SK-N-SH (cell line): Measurements from ENCODE around the gene TMEM50B. TPM values are rescaled to one million over a fixed set of nuclear protein-coding genes. Genes with fewer than 3 reads are reported as not detected.

Experiments used
- CTCF ChIA-PET: fragments of 300-600, 350-600 bp; formaldehyde crosslinking; extraction: SDS; loops from one replicate; lab custom pipeline; 2021; lab: Yijun Ruan, JAX
- POLR2A ChIA-PET: fragments of 350-600 bp; sonication (Branson Sonifier 250); formaldehyde crosslinking; extraction: SDS; loops from one replicate; lab custom pipeline; 2020; ENCODE audit warnings: antibody characterized with exemption, inconsistent platforms; lab: Yijun Ruan, JAX
- DNase-seq: peaks from one replicate; pipeline ENCODE4 v3.0.0; 2012
- H2AFZ ChIP-seq: fragments of 200-600 bp; sonication (generic); 2 replicates; pipeline ENCODE4 v1.8.1; 2016; ENCODE audit warnings: antibody characterized with exemption, mild to moderate bottlenecking, low read depth
- H3F3A ChIP-seq: fragments of 200-600 bp; sonication (generic); replicated peaks from 2 replicates; pipeline ENCODE3; 2016; ENCODE audit warnings: antibody characterized with exemption, mild to moderate bottlenecking; ENCODE audit not compliant: insufficient read depth
- H3K27ac ChIP-seq, 2 experiments: fragments of 200-500 bp in 1 of 2; fragments of 200-600 bp in 1 of 2; sonication (Bioruptor generic) in 1 of 2; sonication (generic), shearing (Covaris generic) in 1 of 2; 2 replicates each; pipeline versions ENCODE4 v1.5.1 to v1.6.1; 2014 to 2016; ENCODE audit warnings: low read depth in 2 of 2, inconsistent platforms in 1 of 2, low read length in 1 of 2, mild to moderate bottlenecking in 1 of 2, mixed read lengths in 1 of 2
- H3K27me3 ChIP-seq: fragments of 200-600 bp; sonication (generic), shearing (Covaris generic); 2 replicates; pipeline ENCODE4 v1.6.1; 2016; ENCODE audit warnings: mixed run types; ENCODE audit not compliant: insufficient read depth
- H3K36me3 ChIP-seq, 2 experiments: fragments of 200-500 bp in 1 of 2; fragments of 200-600 bp in 1 of 2; sonication (Bioruptor generic) in 1 of 2; sonication (generic) in 1 of 2; replicated peaks in 1 of 2; 2 replicates each; pipeline versions ENCODE3 to v1.5.1; 2014 to 2016; ENCODE audit warnings: low read length in 1 of 2, mild to moderate bottlenecking in 1 of 2; ENCODE audit not compliant: insufficient read depth in 2 of 2, control insufficient read depth in 1 of 2
- H3K4me1 ChIP-seq, 2 experiments: fragments of 200-500 bp in 1 of 2; fragments of 200-600 bp in 1 of 2; sonication (Bioruptor generic) in 1 of 2; sonication (generic), shearing (Covaris generic) in 1 of 2; 2 replicates each; pipeline versions ENCODE4 v1.5.1 to v1.6.1; 2014 to 2016; ENCODE audit warnings: low read depth in 1 of 2, low read length in 1 of 2, mixed run types in 1 of 2; ENCODE audit not compliant: insufficient read depth in 2 of 2, control insufficient read depth in 1 of 2
- H3K4me2 ChIP-seq: fragments of 200-600 bp; sonication (generic), shearing (Covaris generic); 2 replicates; pipeline ENCODE4 v1.6.1; 2017; ENCODE audit warnings: mixed run types
- H3K4me3 ChIP-seq, 2 experiments: fragments of 200-500 bp in 1 of 2; fragments of 200-600 bp in 1 of 2; sonication (Bioruptor generic) in 1 of 2; sonication (generic), shearing (Covaris generic) in 1 of 2; 2 replicates each; pipeline versions ENCODE4 v1.5.1 to v1.8.1; 2014 to 2016; ENCODE audit warnings: low read depth in 2 of 2, inconsistent platforms in 1 of 2, low read length in 1 of 2, mild to moderate bottlenecking in 1 of 2, mixed read lengths in 1 of 2, moderate library complexity in 1 of 2
- H3K79me2 ChIP-seq: fragments of 200-600 bp; sonication (generic); 2 replicates; pipeline ENCODE4 v1.8.1; 2017; ENCODE audit warnings: mild to moderate bottlenecking; ENCODE audit not compliant: insufficient read depth
- H3K9ac ChIP-seq: fragments of 200-600 bp; sonication (generic); 2 replicates; pipeline ENCODE4 v1.6.1; 2017; ENCODE audit warnings: mixed run types
- H3K9me2 ChIP-seq: fragments of 200-600 bp; sonication (generic); 2 replicates; pipeline ENCODE4 v1.6.1; 2017; ENCODE audit warnings: mixed run types
- H3K9me3 ChIP-seq: fragments of 200-600 bp; sonication (generic); 2 replicates; pipeline ENCODE4 v1.6.1; 2017; ENCODE audit warnings: mixed run types, mild to moderate bottlenecking, moderate library complexity
- H4K20me1 ChIP-seq: fragments of 200-600 bp; sonication (generic); 2 replicates; pipeline ENCODE4 v1.6.1; 2017; ENCODE audit warnings: mild to moderate bottlenecking, mixed run types; ENCODE audit not compliant: insufficient read depth
- FOSL2 ChIP-seq: IDR thresholded peaks from 2 replicates; pipeline ENCODE4 v1.4.0; 2012; ENCODE audit warnings: low read depth, mild to moderate bottlenecking, moderate library complexity, borderline replicate concordance
- FOXM1 ChIP-seq: IDR thresholded peaks from 2 replicates; pipeline ENCODE4 v1.4.0; 2012; ENCODE audit warnings: low read depth, mild to moderate bottlenecking
- MEF2A ChIP-seq: IDR thresholded peaks from 2 replicates; pipeline ENCODE4 v1.4.0; 2012; ENCODE audit warnings: low read depth, borderline replicate concordance
- NRF1 ChIP-seq: IDR thresholded peaks from 2 replicates; pipeline ENCODE4 v1.6.1; 2012; ENCODE audit warnings: low read depth, mild to moderate bottlenecking, low read length
- RAD21 ChIP-seq: IDR thresholded peaks from 2 replicates; pipeline ENCODE4 v1.6.1; 2012; ENCODE audit warnings: mild to moderate bottlenecking, low read length
- RXRA ChIP-seq: IDR thresholded peaks from 2 replicates; pipeline ENCODE4 v1.4.0; 2012; ENCODE audit warnings: low read depth, mild to moderate bottlenecking, borderline replicate concordance
- TCF12 ChIP-seq: IDR thresholded peaks from 2 replicates; pipeline ENCODE4 v1.4.0; 2012
- YY1 ChIP-seq: IDR thresholded peaks from 2 replicates; pipeline ENCODE4 v1.4.0; 2012; ENCODE audit warnings: low read depth, mild to moderate bottlenecking
- WGBS: methylation state at CpG from one replicate; pipeline ENCODE4 v1.1.6; 2017; ENCODE audit warnings: low lambda C conversion rate; 5-methylcytosine and 5-hydroxymethylcytosine counted together
- polyA plus RNA-seq, 3 experiments: library from polyadenylated mRNA; depleted of rRNA; stranded (reverse); fragments of >200 nt; gene quantifications; 2 replicates each; pipeline ENCODE4 v1.2.3, GENCODE V29; 2012
- TF ChIP-seq, protein P1 (sequence below): IDR thresholded peaks from 2 replicates; pipeline ENCODE4 v1.4.0; 2012; ENCODE audit warnings: low read depth, borderline replicate concordance
- TF ChIP-seq, protein P2 (sequence below): fragments of 150-350 bp; IDR thresholded peaks from 2 replicates; pipeline ENCODE4 v1.6.1; 2016; ENCODE audit warnings: mild to moderate bottlenecking, low read depth, low read length
- TF ChIP-seq, protein P3 (sequence below): IDR thresholded peaks from 2 replicates; pipeline ENCODE4; 2012
- TF ChIP-seq, protein P4 (sequence below): fragments of 150-350 bp; IDR thresholded peaks from 2 replicates; pipeline ENCODE4 v1.6.1; 2017; ENCODE audit warnings: antibody characterized with exemption, low read length, low read depth, borderline replicate concordance
- TF ChIP-seq, protein P5 (sequence below): IDR thresholded peaks from 2 replicates; pipeline ENCODE4 v1.6.1; 2012; ENCODE audit warnings: mild to moderate bottlenecking, low read depth, low read length, moderate library complexity
- TF ChIP-seq, protein P6 (sequence below): fragments of 200-600 bp; sonication (generic); IDR thresholded peaks from 2 replicates; pipeline ENCODE4 v1.6.1; 2017; ENCODE audit warnings: antibody characterized with exemption, mild to moderate bottlenecking, moderate library complexity
- TF ChIP-seq, protein P7 (sequence below): IDR thresholded peaks from 2 replicates; pipeline ENCODE4 v1.4.0; 2012; ENCODE audit warnings: low read depth

TMEM50B gene
- polyA plus RNA-seq, 1 of the 3 experiments (the other 2 are of a cell fraction), result 27.3 TPM

DNA sequence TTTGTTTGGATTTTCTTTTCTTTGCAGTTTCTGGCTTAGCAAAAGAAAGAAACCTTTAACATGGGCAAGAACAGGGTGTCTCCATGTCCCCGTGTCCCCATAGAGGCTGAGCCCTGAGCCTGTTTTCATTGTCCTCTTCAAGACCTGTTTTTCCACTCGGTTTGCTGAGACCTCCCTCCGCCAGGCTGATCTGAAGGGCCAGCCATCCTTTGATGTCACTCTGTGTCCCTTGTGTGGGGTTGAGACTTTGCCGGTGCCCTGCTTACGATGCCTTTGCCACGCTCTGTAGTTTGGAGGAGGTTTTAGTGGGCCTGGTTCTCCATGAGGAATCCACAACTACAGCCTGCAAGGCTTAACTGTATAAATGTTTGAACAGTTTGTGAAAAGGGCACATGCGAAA is 52.7 kb downstream of the TMEM50B start:
- peaks cover 43 to 76% of the 10 kb centered on the region in 2 experiments for H3K36me3 ChIP-seq
- no peaks in the 10 kb centered on the region for H3K9me2 ChIP-seq
- peaks cover 8% of the 10 kb centered on the region for H3F3A ChIP-seq
- no peak for TF ChIP-seq NRF1
- TF ChIP-seq, protein P1, sequence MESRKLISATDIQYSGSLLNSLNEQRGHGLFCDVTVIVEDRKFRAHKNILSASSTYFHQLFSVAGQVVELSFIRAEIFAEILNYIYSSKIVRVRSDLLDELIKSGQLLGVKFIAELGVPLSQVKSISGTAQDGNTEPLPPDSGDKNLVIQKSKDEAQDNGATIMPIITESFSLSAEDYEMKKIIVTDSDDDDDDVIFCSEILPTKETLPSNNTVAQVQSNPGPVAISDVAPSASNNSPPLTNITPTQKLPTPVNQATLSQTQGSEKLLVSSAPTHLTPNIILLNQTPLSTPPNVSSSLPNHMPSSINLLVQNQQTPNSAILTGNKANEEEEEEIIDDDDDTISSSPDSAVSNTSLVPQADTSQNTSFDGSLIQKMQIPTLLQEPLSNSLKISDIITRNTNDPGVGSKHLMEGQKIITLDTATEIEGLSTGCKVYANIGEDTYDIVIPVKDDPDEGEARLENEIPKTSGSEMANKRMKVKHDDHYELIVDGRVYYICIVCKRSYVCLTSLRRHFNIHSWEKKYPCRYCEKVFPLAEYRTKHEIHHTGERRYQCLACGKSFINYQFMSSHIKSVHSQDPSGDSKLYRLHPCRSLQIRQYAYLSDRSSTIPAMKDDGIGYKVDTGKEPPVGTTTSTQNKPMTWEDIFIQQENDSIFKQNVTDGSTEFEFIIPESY, result no peak
- no peak for TF ChIP-seq RAD21
- no peak for TF ChIP-seq RXRA
- TF ChIP-seq FOSL2, result no peak
- TF ChIP-seq, protein P2, sequence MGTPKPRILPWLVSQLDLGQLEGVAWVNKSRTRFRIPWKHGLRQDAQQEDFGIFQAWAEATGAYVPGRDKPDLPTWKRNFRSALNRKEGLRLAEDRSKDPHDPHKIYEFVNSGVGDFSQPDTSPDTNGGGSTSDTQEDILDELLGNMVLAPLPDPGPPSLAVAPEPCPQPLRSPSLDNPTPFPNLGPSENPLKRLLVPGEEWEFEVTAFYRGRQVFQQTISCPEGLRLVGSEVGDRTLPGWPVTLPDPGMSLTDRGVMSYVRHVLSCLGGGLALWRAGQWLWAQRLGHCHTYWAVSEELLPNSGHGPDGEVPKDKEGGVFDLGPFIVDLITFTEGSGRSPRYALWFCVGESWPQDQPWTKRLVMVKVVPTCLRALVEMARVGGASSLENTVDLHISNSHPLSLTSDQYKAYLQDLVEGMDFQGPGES, result no peak
- TF ChIP-seq, protein P3, sequence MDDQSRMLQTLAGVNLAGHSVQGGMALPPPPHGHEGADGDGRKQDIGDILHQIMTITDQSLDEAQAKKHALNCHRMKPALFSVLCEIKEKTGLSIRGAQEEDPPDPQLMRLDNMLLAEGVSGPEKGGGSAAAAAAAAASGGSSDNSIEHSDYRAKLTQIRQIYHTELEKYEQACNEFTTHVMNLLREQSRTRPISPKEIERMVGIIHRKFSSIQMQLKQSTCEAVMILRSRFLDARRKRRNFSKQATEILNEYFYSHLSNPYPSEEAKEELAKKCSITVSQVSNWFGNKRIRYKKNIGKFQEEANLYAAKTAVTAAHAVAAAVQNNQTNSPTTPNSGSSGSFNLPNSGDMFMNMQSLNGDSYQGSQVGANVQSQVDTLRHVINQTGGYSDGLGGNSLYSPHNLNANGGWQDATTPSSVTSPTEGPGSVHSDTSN, result no peak
- no peak for TF ChIP-seq MEF2A
- no peak for TF ChIP-seq TCF12
- TF ChIP-seq, protein P4, sequence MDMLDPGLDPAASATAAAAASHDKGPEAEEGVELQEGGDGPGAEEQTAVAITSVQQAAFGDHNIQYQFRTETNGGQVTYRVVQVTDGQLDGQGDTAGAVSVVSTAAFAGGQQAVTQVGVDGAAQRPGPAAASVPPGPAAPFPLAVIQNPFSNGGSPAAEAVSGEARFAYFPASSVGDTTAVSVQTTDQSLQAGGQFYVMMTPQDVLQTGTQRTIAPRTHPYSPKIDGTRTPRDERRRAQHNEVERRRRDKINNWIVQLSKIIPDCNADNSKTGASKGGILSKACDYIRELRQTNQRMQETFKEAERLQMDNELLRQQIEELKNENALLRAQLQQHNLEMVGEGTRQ, result no peak
- TF ChIP-seq, all 33 proteins: peak for 0
- Histone ChIP-seq H3K27me3 (no peaks in the 10 kb centered on the region), H3K4me1 (no peaks in the 10 kb centered on the region; a peak in 1 of 4 replicates), H3K79me2 (peaks cover 18% of the 10 kb centered on the region), H3K27ac (no peak overlapping the region), H3K9me3 (no peaks in the 10 kb centered on the region), H3K4me3 (no peak overlapping the region), H3K9ac (no peak overlapping the region), H3K4me2 (no peak overlapping the region), H2AFZ (no peak overlapping the region), H4K20me1 (no peaks in the 10 kb centered on the region; the same call in 1 of the 2 replicates)
- WGBS, result 96% methylated on average over 6 of the region's 7 CpGs
- DNase-seq, result no peak
- POLR2A ChIA-PET, result no interaction called here
- CTCF ChIA-PET, result interaction anchor here (0.9 to 1.2 kb wide), 3 partner anchors 18 to 433 kb away, joined by 3 to 4 read pairs (median 4); no protein-coding TSS in a partner anchor

DNA sequence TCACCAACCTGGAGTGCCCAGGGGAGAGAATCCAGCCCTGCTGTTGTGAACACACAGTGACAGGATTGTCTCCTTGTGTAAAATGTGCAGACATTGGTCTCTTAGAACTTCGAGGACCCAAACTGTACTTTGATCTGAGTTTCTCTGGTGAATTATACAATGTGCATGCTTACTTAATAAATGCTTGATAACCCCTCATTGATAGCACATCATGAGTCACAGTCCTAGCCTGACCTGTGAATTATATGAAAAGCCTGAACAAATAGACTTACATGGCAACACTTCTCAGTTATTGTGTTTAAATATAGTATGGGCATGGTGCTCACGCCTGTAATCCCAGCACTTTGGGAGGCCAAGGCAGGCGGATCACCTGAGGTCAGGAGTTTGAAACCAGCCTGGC is 53.9 kb downstream of the TMEM50B start:
- no peak overlapping the region for H3K4me2 ChIP-seq
- H3K79me2 ChIP-seq, result peaks cover 25% of the 10 kb centered on the region
- no peak overlapping the region for H3K4me3 ChIP-seq
- H3K9ac ChIP-seq, result no peak overlapping the region
- peaks cover 47 to 68% of the 10 kb centered on the region in 2 experiments for H3K36me3 ChIP-seq
- ChIA-PET CTCF (no interaction called here), POLR2A (no interaction called here)
- peaks cover 8% of the 10 kb centered on the region for H3F3A ChIP-seq
- peaks cover 2% of the 10 kb centered on the region for H4K20me1 ChIP-seq
- H3K27ac ChIP-seq, result no peak overlapping the region
- no peak for DNase-seq
- 97% methylated on average over 3 of the region's 3 CpGs for WGBS
- no peaks in the 10 kb centered on the region for H3K9me2 ChIP-seq
- no peaks in the 10 kb centered on the region for H3K9me3 ChIP-seq
- H2AFZ ChIP-seq, result no peak overlapping the region
- H3K27me3 ChIP-seq, result no peaks in the 10 kb centered on the region
- no peaks in the 10 kb centered on the region; a peak in 1 of 4 replicates for H3K4me1 ChIP-seq
- TF ChIP-seq RXRA, result no peak
- TF ChIP-seq, protein P5, sequence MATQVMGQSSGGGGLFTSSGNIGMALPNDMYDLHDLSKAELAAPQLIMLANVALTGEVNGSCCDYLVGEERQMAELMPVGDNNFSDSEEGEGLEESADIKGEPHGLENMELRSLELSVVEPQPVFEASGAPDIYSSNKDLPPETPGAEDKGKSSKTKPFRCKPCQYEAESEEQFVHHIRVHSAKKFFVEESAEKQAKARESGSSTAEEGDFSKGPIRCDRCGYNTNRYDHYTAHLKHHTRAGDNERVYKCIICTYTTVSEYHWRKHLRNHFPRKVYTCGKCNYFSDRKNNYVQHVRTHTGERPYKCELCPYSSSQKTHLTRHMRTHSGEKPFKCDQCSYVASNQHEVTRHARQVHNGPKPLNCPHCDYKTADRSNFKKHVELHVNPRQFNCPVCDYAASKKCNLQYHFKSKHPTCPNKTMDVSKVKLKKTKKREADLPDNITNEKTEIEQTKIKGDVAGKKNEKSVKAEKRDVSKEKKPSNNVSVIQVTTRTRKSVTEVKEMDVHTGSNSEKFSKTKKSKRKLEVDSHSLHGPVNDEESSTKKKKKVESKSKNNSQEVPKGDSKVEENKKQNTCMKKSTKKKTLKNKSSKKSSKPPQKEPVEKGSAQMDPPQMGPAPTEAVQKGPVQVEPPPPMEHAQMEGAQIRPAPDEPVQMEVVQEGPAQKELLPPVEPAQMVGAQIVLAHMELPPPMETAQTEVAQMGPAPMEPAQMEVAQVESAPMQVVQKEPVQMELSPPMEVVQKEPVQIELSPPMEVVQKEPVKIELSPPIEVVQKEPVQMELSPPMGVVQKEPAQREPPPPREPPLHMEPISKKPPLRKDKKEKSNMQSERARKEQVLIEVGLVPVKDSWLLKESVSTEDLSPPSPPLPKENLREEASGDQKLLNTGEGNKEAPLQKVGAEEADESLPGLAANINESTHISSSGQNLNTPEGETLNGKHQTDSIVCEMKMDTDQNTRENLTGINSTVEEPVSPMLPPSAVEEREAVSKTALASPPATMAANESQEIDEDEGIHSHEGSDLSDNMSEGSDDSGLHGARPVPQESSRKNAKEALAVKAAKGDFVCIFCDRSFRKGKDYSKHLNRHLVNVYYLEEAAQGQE, result no peak
- no peak for TF ChIP-seq YY1
- TF ChIP-seq MEF2A, result no peak
- no peak for TF ChIP-seq FOXM1
- TF ChIP-seq, protein P6, sequence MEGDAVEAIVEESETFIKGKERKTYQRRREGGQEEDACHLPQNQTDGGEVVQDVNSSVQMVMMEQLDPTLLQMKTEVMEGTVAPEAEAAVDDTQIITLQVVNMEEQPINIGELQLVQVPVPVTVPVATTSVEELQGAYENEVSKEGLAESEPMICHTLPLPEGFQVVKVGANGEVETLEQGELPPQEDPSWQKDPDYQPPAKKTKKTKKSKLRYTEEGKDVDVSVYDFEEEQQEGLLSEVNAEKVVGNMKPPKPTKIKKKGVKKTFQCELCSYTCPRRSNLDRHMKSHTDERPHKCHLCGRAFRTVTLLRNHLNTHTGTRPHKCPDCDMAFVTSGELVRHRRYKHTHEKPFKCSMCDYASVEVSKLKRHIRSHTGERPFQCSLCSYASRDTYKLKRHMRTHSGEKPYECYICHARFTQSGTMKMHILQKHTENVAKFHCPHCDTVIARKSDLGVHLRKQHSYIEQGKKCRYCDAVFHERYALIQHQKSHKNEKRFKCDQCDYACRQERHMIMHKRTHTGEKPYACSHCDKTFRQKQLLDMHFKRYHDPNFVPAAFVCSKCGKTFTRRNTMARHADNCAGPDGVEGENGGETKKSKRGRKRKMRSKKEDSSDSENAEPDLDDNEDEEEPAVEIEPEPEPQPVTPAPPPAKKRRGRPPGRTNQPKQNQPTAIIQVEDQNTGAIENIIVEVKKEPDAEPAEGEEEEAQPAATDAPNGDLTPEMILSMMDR, result no peak
- TF ChIP-seq, protein P7, sequence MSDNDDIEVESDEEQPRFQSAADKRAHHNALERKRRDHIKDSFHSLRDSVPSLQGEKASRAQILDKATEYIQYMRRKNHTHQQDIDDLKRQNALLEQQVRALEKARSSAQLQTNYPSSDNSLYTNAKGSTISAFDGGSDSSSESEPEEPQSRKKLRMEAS, result no peak
- TF ChIP-seq, protein P4, result no peak
